ENCODE measurements around the gene KANK4.

KANK4 gene

DNA sequence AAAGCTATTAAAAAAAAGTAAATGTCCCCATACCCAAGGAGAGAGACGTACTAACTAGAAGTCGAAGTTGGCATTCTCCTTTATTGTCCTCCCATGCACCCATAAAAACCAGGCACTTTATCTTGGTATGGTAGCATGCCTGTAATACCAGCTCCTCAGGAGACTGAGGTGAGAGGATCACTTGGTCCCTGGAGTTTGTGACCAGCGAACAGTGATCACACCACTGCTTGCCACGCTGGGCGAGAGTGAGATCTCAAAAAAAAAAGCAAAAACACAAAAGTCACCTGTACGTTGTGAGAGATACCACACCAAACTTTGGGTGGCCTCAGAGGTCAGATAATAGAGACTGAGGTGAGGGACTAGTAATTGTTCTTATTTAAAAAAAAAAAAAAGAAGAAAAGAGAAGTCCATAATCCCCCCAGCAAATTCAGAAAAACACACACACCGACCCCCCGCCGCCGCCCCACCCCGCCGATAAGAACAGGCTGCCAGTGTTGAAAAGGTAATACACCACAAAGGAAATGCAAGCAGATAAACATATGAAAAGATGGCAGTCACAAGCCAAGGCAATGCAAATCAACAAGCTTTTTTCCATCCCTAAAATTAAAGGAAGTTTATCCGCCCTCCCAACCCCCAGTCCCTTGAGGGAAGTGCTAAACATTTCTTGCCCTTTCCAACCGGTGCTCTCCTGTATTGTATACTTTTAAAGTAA, 121.0 kb downstream of the KANK4 start:
- DNase-seq (ENCODE audit: low read depth): no peak
- no peak for TF ChIP-seq CTCF (IDR thresholded peaks at IDR 0.05; ENCODE audit: insufficient read depth, low read depth, low read length, missing control alignments)
- no peak overlapping the region for H3K4me3 ChIP-seq (ENCODE audit: low read depth, low read length)

GRCh38 chr1:62196086-62196690, 123.0 kb downstream of the KANK4 start:
- DNase-seq (ENCODE audit: low read depth): no peak
- no peak overlapping the region for H3K4me3 ChIP-seq (ENCODE audit: low read depth, low read length)
- no peak for TF ChIP-seq CTCF (IDR thresholded peaks at IDR 0.05; ENCODE audit: insufficient read depth, low read depth, low read length, missing control alignments)

- no peak within 1 kb of the TSS for H3K4me3 ChIP-seq (ENCODE audit: low read depth, low read length)
- no peak for DNase-seq (ENCODE audit: low read depth)
- TF ChIP-seq CTCF (IDR thresholded peaks at IDR 0.05; ENCODE audit: insufficient read depth, low read depth, low read length, missing control alignments): no peak
Measured at GRCh38 chr1:62194651-62195544, 124.3 kb downstream of the KANK4 start, which contains the start of gene L1TD1. Gene L1TD1, plus strand, starts transcription at chr1:62194849. Its CDS starts 11,780 bp downstream, at chr1:62206629.

- no peak for TF ChIP-seq CTCF (IDR thresholded peaks at IDR 0.05; ENCODE audit: insufficient read depth, low read depth, low read length, missing control alignments)
- H3K4me3 ChIP-seq (ENCODE audit: low read depth, low read length): no peak overlapping the region
- DNase-seq (ENCODE audit: low read depth): no peak
Measured at GRCh38 chr1:62188111-62188510, 131.1 kb downstream of the KANK4 start.

- H3K4me3 ChIP-seq (ENCODE audit: low read depth, low read length): no peak overlapping the region
- no peak for DNase-seq (ENCODE audit: low read depth)
- no peak for TF ChIP-seq CTCF (IDR thresholded peaks at IDR 0.05; ENCODE audit: insufficient read depth, low read depth, low read length, missing control alignments)
Measured at GRCh38 chr1:62187548-62187947, 131.7 kb downstream of the KANK4 start.
